ENCODE measurements around the gene TMEM38B. TPM values are rescaled to one million over a fixed set of nuclear protein-coding genes. Genes with fewer than 3 reads are reported as not detected.

Gene TMEM38B
- total and polyA plus RNA-seq, 2 of the 8 experiments (the other 6 are each of a cell fraction or from before 2014, with no cell fraction given) = 10.6 to 12.4 TPM

DNA sequence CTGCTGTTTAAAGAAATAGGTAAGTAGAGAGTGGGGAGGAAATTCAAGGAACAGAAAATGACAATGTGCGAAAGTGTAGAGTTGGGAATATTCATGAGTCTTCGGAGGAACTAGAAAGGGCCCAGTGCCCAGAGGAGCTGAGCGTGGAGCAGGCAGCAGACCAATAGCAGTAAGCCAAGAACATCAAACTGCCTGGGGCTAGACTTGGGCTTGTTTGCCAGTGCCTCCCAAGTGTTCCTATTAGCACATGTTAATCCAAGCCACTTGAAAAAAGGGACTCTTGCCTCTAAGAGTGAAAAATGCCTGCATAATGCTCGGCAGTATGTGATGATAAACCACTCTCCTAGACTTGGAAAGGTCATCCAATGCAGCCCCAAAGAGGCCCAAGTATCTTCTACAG, 33.3 kb upstream of the TMEM38B start (continued):
- TF ChIP-seq PHF8 (conservative IDR thresholded peaks at IDR 0.05; ENCODE audit: low read depth, low read length) = no peak
- no peak for TF ChIP-seq RAD21 (IDR thresholded peaks at IDR 0.05 in 1 of 2, conservative IDR thresholded peaks at IDR 0.05 in 1 of 2; ENCODE audit: low read depth in 2 of 2, low read length in 2 of 2)
- TF ChIP-seq POU5F1 (IDR thresholded peaks at IDR 0.05; ENCODE audit: low read depth, low read length) = no peak
- TF ChIP-seq, protein P1, sequence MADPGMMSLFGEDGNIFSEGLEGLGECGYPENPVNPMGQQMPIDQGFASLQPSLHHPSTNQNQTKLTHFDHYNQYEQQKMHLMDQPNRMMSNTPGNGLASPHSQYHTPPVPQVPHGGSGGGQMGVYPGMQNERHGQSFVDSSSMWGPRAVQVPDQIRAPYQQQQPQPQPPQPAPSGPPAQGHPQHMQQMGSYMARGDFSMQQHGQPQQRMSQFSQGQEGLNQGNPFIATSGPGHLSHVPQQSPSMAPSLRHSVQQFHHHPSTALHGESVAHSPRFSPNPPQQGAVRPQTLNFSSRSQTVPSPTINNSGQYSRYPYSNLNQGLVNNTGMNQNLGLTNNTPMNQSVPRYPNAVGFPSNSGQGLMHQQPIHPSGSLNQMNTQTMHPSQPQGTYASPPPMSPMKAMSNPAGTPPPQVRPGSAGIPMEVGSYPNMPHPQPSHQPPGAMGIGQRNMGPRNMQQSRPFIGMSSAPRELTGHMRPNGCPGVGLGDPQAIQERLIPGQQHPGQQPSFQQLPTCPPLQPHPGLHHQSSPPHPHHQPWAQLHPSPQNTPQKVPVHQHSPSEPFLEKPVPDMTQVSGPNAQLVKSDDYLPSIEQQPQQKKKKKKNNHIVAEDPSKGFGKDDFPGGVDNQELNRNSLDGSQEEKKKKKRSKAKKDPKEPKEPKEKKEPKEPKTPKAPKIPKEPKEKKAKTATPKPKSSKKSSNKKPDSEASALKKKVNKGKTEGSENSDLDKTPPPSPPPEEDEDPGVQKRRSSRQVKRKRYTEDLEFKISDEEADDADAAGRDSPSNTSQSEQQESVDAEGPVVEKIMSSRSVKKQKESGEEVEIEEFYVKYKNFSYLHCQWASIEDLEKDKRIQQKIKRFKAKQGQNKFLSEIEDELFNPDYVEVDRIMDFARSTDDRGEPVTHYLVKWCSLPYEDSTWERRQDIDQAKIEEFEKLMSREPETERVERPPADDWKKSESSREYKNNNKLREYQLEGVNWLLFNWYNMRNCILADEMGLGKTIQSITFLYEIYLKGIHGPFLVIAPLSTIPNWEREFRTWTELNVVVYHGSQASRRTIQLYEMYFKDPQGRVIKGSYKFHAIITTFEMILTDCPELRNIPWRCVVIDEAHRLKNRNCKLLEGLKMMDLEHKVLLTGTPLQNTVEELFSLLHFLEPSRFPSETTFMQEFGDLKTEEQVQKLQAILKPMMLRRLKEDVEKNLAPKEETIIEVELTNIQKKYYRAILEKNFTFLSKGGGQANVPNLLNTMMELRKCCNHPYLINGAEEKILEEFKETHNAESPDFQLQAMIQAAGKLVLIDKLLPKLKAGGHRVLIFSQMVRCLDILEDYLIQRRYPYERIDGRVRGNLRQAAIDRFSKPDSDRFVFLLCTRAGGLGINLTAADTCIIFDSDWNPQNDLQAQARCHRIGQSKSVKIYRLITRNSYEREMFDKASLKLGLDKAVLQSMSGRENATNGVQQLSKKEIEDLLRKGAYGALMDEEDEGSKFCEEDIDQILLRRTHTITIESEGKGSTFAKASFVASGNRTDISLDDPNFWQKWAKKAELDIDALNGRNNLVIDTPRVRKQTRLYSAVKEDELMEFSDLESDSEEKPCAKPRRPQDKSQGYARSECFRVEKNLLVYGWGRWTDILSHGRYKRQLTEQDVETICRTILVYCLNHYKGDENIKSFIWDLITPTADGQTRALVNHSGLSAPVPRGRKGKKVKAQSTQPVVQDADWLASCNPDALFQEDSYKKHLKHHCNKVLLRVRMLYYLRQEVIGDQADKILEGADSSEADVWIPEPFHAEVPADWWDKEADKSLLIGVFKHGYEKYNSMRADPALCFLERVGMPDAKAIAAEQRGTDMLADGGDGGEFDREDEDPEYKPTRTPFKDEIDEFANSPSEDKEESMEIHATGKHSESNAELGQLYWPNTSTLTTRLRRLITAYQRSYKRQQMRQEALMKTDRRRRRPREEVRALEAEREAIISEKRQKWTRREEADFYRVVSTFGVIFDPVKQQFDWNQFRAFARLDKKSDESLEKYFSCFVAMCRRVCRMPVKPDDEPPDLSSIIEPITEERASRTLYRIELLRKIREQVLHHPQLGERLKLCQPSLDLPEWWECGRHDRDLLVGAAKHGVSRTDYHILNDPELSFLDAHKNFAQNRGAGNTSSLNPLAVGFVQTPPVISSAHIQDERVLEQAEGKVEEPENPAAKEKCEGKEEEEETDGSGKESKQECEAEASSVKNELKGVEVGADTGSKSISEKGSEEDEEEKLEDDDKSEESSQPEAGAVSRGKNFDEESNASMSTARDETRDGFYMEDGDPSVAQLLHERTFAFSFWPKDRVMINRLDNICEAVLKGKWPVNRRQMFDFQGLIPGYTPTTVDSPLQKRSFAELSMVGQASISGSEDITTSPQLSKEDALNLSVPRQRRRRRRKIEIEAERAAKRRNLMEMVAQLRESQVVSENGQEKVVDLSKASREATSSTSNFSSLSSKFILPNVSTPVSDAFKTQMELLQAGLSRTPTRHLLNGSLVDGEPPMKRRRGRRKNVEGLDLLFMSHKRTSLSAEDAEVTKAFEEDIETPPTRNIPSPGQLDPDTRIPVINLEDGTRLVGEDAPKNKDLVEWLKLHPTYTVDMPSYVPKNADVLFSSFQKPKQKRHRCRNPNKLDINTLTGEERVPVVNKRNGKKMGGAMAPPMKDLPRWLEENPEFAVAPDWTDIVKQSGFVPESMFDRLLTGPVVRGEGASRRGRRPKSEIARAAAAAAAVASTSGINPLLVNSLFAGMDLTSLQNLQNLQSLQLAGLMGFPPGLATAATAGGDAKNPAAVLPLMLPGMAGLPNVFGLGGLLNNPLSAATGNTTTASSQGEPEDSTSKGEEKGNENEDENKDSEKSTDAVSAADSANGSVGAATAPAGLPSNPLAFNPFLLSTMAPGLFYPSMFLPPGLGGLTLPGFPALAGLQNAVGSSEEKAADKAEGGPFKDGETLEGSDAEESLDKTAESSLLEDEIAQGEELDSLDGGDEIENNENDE (IDR thresholded peaks at IDR 0.05; ENCODE audit: insufficient replicate concordance, low read length) = no peak
- no peak for TF ChIP-seq POLR2A (IDR thresholded peaks at IDR 0.05; ENCODE audit: control extremely low read depth in 1 of 2, low read depth in 2 of 2, low read length in 2 of 2)
